Left ventricle myocardium inferior (tissue), 1 donor: ENCODE measurements around the gene CHERP. TPM values are rescaled to one million over a fixed set of nuclear protein-coding genes. Genes with fewer than 3 reads are reported as not detected.

Source experiments
- DNase-seq: peaks from one replicate; pipeline ENCODE4 v3.0.0-alpha.2; 2020
- H3K27ac ChIP-seq: fragments of 200-600 bp; replicated peaks from 2 replicates; pipeline ENCODE4 v1.8.0; 2021
- H3K27me3 ChIP-seq: fragments of 200-600 bp; 2 replicates; pipeline ENCODE4 v1.8.0; 2021; ENCODE audit warnings: low read depth
- H3K36me3 ChIP-seq: fragments of 200-600 bp; 2 replicates; pipeline ENCODE4 v1.8.0; 2021
- H3K4me1 ChIP-seq: fragments of 200-600 bp; 2 replicates; pipeline ENCODE4 v1.8.0; 2021
- H3K4me3 ChIP-seq: fragments of 200-600 bp; 2 replicates; pipeline ENCODE4 v1.8.0; 2021; ENCODE audit warnings: mild to moderate bottlenecking, moderate library complexity
- H3K9me3 ChIP-seq: fragments of 200-600 bp; replicated peaks from 2 replicates; pipeline ENCODE4 v1.8.0; 2021
- CTCF ChIP-seq: fragments of 200-600 bp; IDR thresholded peaks from 2 replicates; pipeline ENCODE4 v1.8.0; 2021; ENCODE audit warnings: antibody characterized with exemption, mild to moderate bottlenecking, borderline replicate concordance
- intact Hi-C: fragments of 100-400 bp; cut with micrococcal nuclease; formaldehyde crosslinking; loops from one replicate; pipeline ENCODE4 v1.11.0; 2022
- total RNA-seq: library from RNA; stranded (reverse); fragmentation: NEBNext Ultra II Directional; extraction: Animal tissue kit (Norgen Biotek cat#: 25700); gene quantifications from one replicate; pipeline ENCODE4 v1.2.1, GENCODE V29; 2021
- donor health status: DM: no; HTN: yes; CAD: no; lungs with severe emphysema.

CHERP gene
- total RNA-seq, 1 donor from 2014 or later, result 19.3 TPM

DNA sequence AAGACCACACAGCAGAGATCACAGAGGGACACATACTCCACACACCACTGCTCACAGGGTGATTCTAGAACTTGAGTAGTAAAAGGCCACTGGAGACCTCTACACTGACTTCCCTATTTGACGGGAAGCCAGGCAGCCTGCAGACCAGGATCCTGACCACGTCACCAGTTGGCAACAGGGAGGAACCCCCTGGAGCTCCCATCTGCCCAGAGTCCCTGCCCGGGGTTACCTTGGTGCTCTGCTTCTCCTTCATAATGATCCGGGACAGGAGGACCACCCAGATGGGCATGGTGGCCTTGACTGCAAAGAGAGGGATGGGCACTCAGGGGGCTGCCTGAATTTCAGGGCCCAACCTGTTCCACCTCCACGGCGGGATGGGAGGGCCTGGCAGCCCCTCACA is 29.0 kb upstream of the CHERP start:
- no peak for TF ChIP-seq CTCF
- Histone ChIP-seq H3K27ac (peak overlapping the region; percentile 93), H3K4me1 (peaks cover 47% of the 10 kb centered on the region), H3K36me3 (peaks cover 40% of the 10 kb centered on the region), H3K9me3 (no peaks in the 10 kb centered on the region), H3K4me3 (peak overlapping the region; percentile 92), H3K27me3 (no peaks in the 10 kb centered on the region)
- intact Hi-C loops, result no loop called here
- no peak for DNase-seq

- no peak for TF ChIP-seq CTCF
- intact Hi-C loops, result no loop called here
- H3K4me3 ChIP-seq, result no peak overlapping the region
- no peak for DNase-seq
- H3K27ac ChIP-seq, result no peak overlapping the region
- H3K27me3 ChIP-seq, result no peaks in the 10 kb centered on the region
- H3K4me1 ChIP-seq, result peaks cover 50% of the 10 kb centered on the region
- H3K36me3 ChIP-seq, result peaks cover 39% of the 10 kb centered on the region
- no peaks in the 10 kb centered on the region for H3K9me3 ChIP-seq
These were observed 27.5 kb upstream of the CHERP start for GRCh38 chr19:16569609-16570320.

DNA sequence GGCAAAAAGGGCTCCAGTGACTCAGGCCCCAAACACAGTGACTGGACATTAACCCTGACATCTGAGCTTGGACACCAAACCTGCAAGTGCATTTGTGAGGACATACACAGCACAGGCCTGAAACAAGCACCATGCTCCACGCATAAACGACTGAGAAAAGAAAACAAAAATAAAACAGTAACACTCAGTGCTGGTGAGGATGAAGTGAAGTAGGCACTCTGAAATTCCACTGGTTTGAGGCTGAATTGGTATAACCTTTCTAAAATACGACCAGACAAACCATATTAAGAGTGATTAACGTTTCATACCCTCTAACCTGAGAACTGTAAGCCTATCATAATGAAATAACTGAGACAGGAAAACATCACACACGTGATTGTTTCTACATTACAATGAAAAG is 24.5 kb upstream of the CHERP start:
- intact Hi-C loops, result no loop called here
- H3K27me3 ChIP-seq, result no peaks in the 10 kb centered on the region
- DNase-seq, result no peak
- TF ChIP-seq CTCF, result no peak
- H3K27ac ChIP-seq, result no peak overlapping the region
- H3K4me3 ChIP-seq, result no peak overlapping the region
- no peaks in the 10 kb centered on the region for H3K9me3 ChIP-seq
- H3K4me1 ChIP-seq, result peaks cover 23% of the 10 kb centered on the region
- H3K36me3 ChIP-seq, result peaks cover 69% of the 10 kb centered on the region

- Histone ChIP-seq H3K36me3 (peaks cover 74% of the 10 kb centered on the region), H3K27ac (no peak overlapping the region)
These were observed 23.9 kb upstream of the CHERP start for GRCh38 chr19:16566161-16566560.

DNA sequence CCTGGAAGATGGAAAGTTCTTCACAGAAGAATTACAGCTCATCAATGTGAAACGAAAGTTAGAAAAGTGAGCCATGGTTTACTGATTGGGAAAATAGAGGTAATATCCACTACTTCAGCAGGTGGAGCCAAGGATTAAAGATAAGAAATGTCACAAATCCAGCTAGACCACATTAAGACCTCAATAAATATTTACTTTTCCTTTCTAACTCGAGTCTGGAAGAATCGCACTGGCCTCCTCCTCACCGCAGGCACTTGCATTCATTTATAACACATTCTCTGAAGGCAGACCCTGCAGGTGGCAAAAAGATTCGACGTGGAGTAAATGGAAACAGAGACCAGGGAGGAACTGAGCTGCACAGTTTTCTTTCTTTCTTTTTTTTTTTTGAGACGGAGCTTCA is 22.6 kb upstream of the CHERP start:
- peaks cover 84% of the 10 kb centered on the region for H3K36me3 ChIP-seq
- intact Hi-C loops, result no loop called here
- no peaks in the 10 kb centered on the region for H3K9me3 ChIP-seq

More at GRCh38 chr19:16566161-16566560, 23.9 kb upstream of the CHERP start:
- H3K4me1 ChIP-seq, result peaks cover 18% of the 10 kb centered on the region
- intact Hi-C loops, result no loop called here
- H3K4me3 ChIP-seq, result no peak overlapping the region
- TF ChIP-seq CTCF, result no peak
- DNase-seq, result no peak
- H3K27me3 ChIP-seq, result no peaks in the 10 kb centered on the region
- no peaks in the 10 kb centered on the region for H3K9me3 ChIP-seq

More for the DNA sequence above, 22.6 kb upstream of the CHERP start:
- Histone ChIP-seq H3K4me1 (peaks cover 7% of the 10 kb centered on the region), H3K27me3 (no peaks in the 10 kb centered on the region), H3K27ac (no peak overlapping the region), H3K4me3 (no peak overlapping the region)
- no peak for TF ChIP-seq CTCF
- no peak for DNase-seq
